Sigmoid colon (tissue), 7 donors: ENCODE results near the gene ARHGDIA. TPM values are rescaled to one million over a fixed set of nuclear protein-coding genes. Genes with fewer than 3 reads are reported as not detected.

Experiments
- DNase-seq: peaks from one replicate; pipeline ENCODE4 v3.0.0-alpha.2; 2019
- H3K27ac ChIP-seq, 4 donors: fragments of 200-600 bp; sonication (generic); one replicate each; pipeline ENCODE4 v1.5.1; 2016 to 2019; ENCODE audit warnings: mild to moderate bottlenecking in 1 of 4
- H3K27me3 ChIP-seq, 3 donors: fragments of 200-600 bp; sonication (generic); one replicate each; pipeline ENCODE4 v1.5.1; 2019; ENCODE audit warnings: mild to moderate bottlenecking in 1 of 3
- H3K36me3 ChIP-seq, 4 donors: fragments of 200-600 bp; sonication (generic); one replicate each; pipeline ENCODE4 v1.5.1; 2016 to 2019
- H3K4me1 ChIP-seq, 4 donors: fragments of 200-600 bp; sonication (generic); one replicate each; pipeline ENCODE4 v1.5.1; 2017 to 2019
- H3K4me3 ChIP-seq, 4 donors: fragments of 200-600 bp; sonication (generic); one replicate each; pipeline ENCODE4 v1.5.1; 2017 to 2019; ENCODE audit warnings: mild to moderate bottlenecking in 2 of 4, moderate library complexity in 1 of 4
- H3K9me3 ChIP-seq, 4 donors: fragments of 200-600 bp in 3 of 4; sonication (generic) in 3 of 4; one replicate each; pipeline versions ENCODE4 v1.5.1 to v1.6.1; 2013 to 2019
- CTCF ChIP-seq, 4 experiments: fragments of 450-650 bp in 3 of 4; fragments of 200-600 bp in 1 of 4; IDR thresholded peaks; one replicate each; pipeline ENCODE4 v1.5.1; 2016 to 2019; ENCODE audit warnings: antibody characterized with exemption in 4 of 4, mild to moderate bottlenecking in 3 of 4, moderate library complexity in 2 of 4
- EP300 ChIP-seq, 4 donors: sonication (generic); formaldehyde crosslinking; IDR thresholded peaks; one replicate each; pipeline ENCODE4 v1.6.1; 2017; ENCODE audit warnings: antibody characterized with exemption in 4 of 4
- POLR2A ChIP-seq, 2 donors: fragments of 450-650 bp; IDR thresholded peaks; one replicate each; pipeline ENCODE4 v1.6.1; 2016; ENCODE audit warnings: antibody characterized with exemption in 2 of 2, mild to moderate bottlenecking in 2 of 2, moderate library complexity in 2 of 2
- POLR2AphosphoS5 ChIP-seq, 4 donors: sonication (generic); formaldehyde crosslinking; IDR thresholded peaks; one replicate each; pipeline ENCODE4 v1.6.1; 2017; ENCODE audit warnings: antibody characterized with exemption in 4 of 4
- whole genome bisulfite sequencing, 2 donors: extraction: QIAGEN DNeasy Blood & Tissue Kit; methylation state at CpG; one replicate each; pipeline ENCODE4 v1.1.7; 2013; 5-methylcytosine and 5-hydroxymethylcytosine counted together
- intact Hi-C: fragments of 100-400 bp; cut with DNase I; formaldehyde crosslinking; loops from one replicate; pipeline ENCODE4 v1.15.1; 2023
- polyA plus RNA-seq, 3 donors: library from polyadenylated mRNA; stranded (reverse); fragments of 200-250 nt; gene quantifications; one replicate each; pipeline ENCODE4 v1.2.3, GENCODE V29; 2013
- total RNA-seq, 4 donors: library from RNA; depleted of rRNA; stranded (reverse); fragments of >200 nt; gene quantifications; one replicate each; pipeline ENCODE4 v1.1.0, GENCODE V29; 2016
- donor health status: healthy with polysubstance abuse.
- donor health status: Bipolar disorder and iron deficiency.
- donor health status: healthy.

The ARHGDIA gene
- total and polyA plus RNA-seq, 7 donors = 67.0 to 452 (median 99.5) TPM

GRCh38 chr17:81885454-81885853 is 14.3 kb upstream of the ARHGDIA start:
- intact Hi-C loops = no loop called here
- H3K4me3 ChIP-seq = no peak overlapping the region
- 87 to 91% methylated on average over 10 of the region's 10 CpGs for WGBS, 2 donors
- no peak overlapping the region for H3K27ac ChIP-seq
- H3K4me1 ChIP-seq = peaks cover 0 to 12% (median 11%) of the 10 kb centered on the region in 4 donors
- DNase-seq = no peak
- TF ChIP-seq POLR2A (IDR thresholded peaks at IDR 0.05) = no peak
- no peak for TF ChIP-seq EP300 (IDR thresholded peaks at IDR 0.05)
- H3K9me3 ChIP-seq = no peaks in the 10 kb centered on the region
- H3K27me3 ChIP-seq = no peaks in the 10 kb centered on the region
- peaks cover 24 to 68% (median 32%) of the 10 kb centered on the region in 4 donors for H3K36me3 ChIP-seq

- Histone ChIP-seq H3K9me3 (no peaks in the 10 kb centered on the region), H3K36me3 (peaks cover 24 to 73% (median 32%) of the 10 kb centered on the region in 4 donors), H3K27ac (no peak overlapping the region), H3K4me3 (no peak overlapping the region), H3K27me3 (no peaks in the 10 kb centered on the region), H3K4me1 (peaks cover 0 to 7% (median 6%) of the 10 kb centered on the region in 4 donors)
- WGBS, 2 donors = 95% methylated on average over 5 of the region's 5 CpGs
- intact Hi-C loops = no loop called here
- no peak for TF ChIP-seq EP300 (IDR thresholded peaks at IDR 0.05)
- TF ChIP-seq POLR2AphosphoS5 (IDR thresholded peaks at IDR 0.05) = no peak
- TF ChIP-seq POLR2A (IDR thresholded peaks at IDR 0.05) = no peak
- DNase-seq = no peak
These were observed 13.8 kb upstream of the ARHGDIA start for GRCh38 chr17:81884968-81885367.

- Histone ChIP-seq H3K27me3 (no peaks in the 10 kb centered on the region), H3K4me3 (no peak overlapping the region), H3K4me1 (peaks cover 0 to 3% (median 2%) of the 10 kb centered on the region in 4 donors), H3K27ac (no peak overlapping the region), H3K36me3 (peaks cover 23 to 73% (median 32%) of the 10 kb centered on the region in 4 donors), H3K9me3 (no peaks in the 10 kb centered on the region)
- 81 to 82% methylated on average over 11 of the region's 11 CpGs for WGBS, 2 donors
- DNase-seq = no peak
- TF ChIP-seq EP300 (IDR thresholded peaks at IDR 0.05) = no peak
- TF ChIP-seq POLR2AphosphoS5 (IDR thresholded peaks at IDR 0.05) = no peak
- TF ChIP-seq POLR2A (IDR thresholded peaks at IDR 0.05) = no peak
- no peak for TF ChIP-seq CTCF (IDR thresholded peaks at IDR 0.05)
- intact Hi-C loops = no loop called here
These were observed 13.4 kb upstream of the ARHGDIA start for GRCh38 chr17:81884520-81884919.

DNA sequence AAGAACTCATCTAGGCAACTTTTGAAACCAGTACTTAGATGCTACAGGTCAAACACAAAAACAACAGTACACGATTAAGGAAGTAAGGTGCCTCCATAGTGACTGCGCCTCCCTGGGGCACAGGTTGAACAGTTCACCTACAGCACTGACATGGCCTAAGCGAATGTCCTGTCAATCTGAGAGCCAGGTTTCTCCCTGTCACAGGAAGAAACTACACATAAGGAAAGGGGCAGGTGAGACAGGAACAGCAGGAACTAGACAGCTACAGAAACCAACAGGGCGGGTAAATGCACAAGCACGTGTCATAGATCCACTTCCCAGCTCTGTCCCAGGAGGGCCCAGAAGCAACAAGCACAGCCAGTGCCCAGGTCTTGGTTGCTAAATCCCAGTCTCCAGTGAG is 8.0 kb upstream of the ARHGDIA start:
- intact Hi-C loops = no loop called here
- H3K27me3 ChIP-seq = no peaks in the 10 kb centered on the region
- 84 to 90% methylated on average over 5 of the region's 5 CpGs for WGBS, 2 donors
- DNase-seq = no peak
- no peaks in the 10 kb centered on the region for H3K4me1 ChIP-seq
- H3K36me3 ChIP-seq = peaks cover 0 to 31% (median 6%) of the 10 kb centered on the region in 4 donors
- H3K9me3 ChIP-seq = no peaks in the 10 kb centered on the region
- H3K27ac ChIP-seq = no peak overlapping the region
- H3K4me3 ChIP-seq = no peak overlapping the region
- no peak for TF ChIP-seq CTCF (IDR thresholded peaks at IDR 0.05)
- TF ChIP-seq POLR2AphosphoS5 (IDR thresholded peaks at IDR 0.05) = no peak
- no peak for TF ChIP-seq POLR2A (IDR thresholded peaks at IDR 0.05)
- no peak for TF ChIP-seq EP300 (IDR thresholded peaks at IDR 0.05)

GRCh38 chr17:81878294-81878693 is 7.2 kb upstream of the ARHGDIA start:
- Histone ChIP-seq H3K4me1 (no peaks in the 10 kb centered on the region), H3K27me3 (no peaks in the 10 kb centered on the region), H3K27ac (no peak overlapping the region), H3K4me3 (no peak overlapping the region), H3K9me3 (no peaks in the 10 kb centered on the region), H3K36me3 (peaks cover 0 to 24% (median 6%) of the 10 kb centered on the region in 4 donors)
- no peak for TF ChIP-seq EP300 (IDR thresholded peaks at IDR 0.05)
- intact Hi-C loops = no loop called here
- DNase-seq = no peak
- 88 to 92% methylated on average over 3 of the region's 3 CpGs for WGBS, 2 donors

GRCh38 chr17:81877569-81877968 is 6.4 kb upstream of the ARHGDIA start:
- WGBS, 2 donors = 96 to 97% methylated on average over 5 of the region's 5 CpGs
- Histone ChIP-seq H3K27me3 (no peaks in the 10 kb centered on the region), H3K9me3 (no peaks in the 10 kb centered on the region), H3K27ac (no peak overlapping the region), H3K4me3 (no peak overlapping the region), H3K36me3 (peaks cover 0 to 23% (median 6%) of the 10 kb centered on the region in 4 donors), H3K4me1 (peaks cover 0 to 6% (median 4%) of the 10 kb centered on the region in 4 donors)
- DNase-seq = no peak
- intact Hi-C loops = no loop called here
- TF ChIP-seq CTCF (IDR thresholded peaks at IDR 0.05) (no peak), POLR2A (IDR thresholded peaks at IDR 0.05) (no peak), POLR2AphosphoS5 (IDR thresholded peaks at IDR 0.05) (no peak), EP300 (IDR thresholded peaks at IDR 0.05) (no peak)
